Thymus (tissue), 14 donors: ENCODE data around the gene NOTUM. TPM values are rescaled to one million over a fixed set of nuclear protein-coding genes. Genes with fewer than 3 reads are reported as not detected.

Source experiments
- DNase-seq, 9 donors: peaks; one replicate each; pipeline ENCODE4 v3.0.0-alpha.2; 2013; ENCODE audit warnings: low spot score in 9 of 9, low read depth in 6 of 9, missing footprints in 1 of 9
- H3K27ac ChIP-seq, 2 donors: one replicate each; pipeline ENCODE4 v1.5.1; 2013; ENCODE audit warnings: control low read depth in 1 of 2, low read depth in 1 of 2, low read length in 1 of 2, mild to moderate bottlenecking in 1 of 2, moderate library complexity in 1 of 2
- H3K27me3 ChIP-seq, 2 donors: one replicate each; pipeline ENCODE4 v1.5.1; 2013; ENCODE audit warnings: low read length in 1 of 2; ENCODE audit not compliant: control insufficient read depth in 2 of 2, insufficient read depth in 1 of 2
- H3K36me3 ChIP-seq, 2 donors: one replicate each; pipeline ENCODE4 v1.5.1; 2013; ENCODE audit warnings: low read length in 1 of 2, mild to moderate bottlenecking in 1 of 2, moderate library complexity in 1 of 2; ENCODE audit not compliant: control insufficient read depth in 2 of 2, insufficient read depth in 2 of 2
- H3K4me1 ChIP-seq, 2 donors: one replicate each; pipeline ENCODE4 v1.5.1; 2013; ENCODE audit warnings: low read length in 2 of 2; ENCODE audit not compliant: control insufficient read depth in 2 of 2, insufficient read depth in 2 of 2
- H3K4me3 ChIP-seq, 2 donors: one replicate each; pipeline ENCODE4 v1.5.1; 2013; ENCODE audit warnings: low read length in 2 of 2, control low read depth in 1 of 2, mild to moderate bottlenecking in 1 of 2
- H3K9me3 ChIP-seq, 2 donors: one replicate each; pipeline ENCODE4 v1.5.1; 2013; ENCODE audit warnings: low read length in 1 of 2, mild to moderate bottlenecking in 1 of 2; ENCODE audit not compliant: control insufficient read depth in 2 of 2, insufficient read depth in 1 of 2
- WGBS: extraction: QIAGEN DNeasy Blood & Tissue Kit; methylation state at CpG from one replicate; pipeline ENCODE4 v1.1.7; 2013; 5-methylcytosine and 5-hydroxymethylcytosine counted together
- long read RNA-seq, 10 donors: transcript quantifications; one replicate each; lab custom pipeline, GENCODE V29; 2026
- polyA plus RNA-seq: library from polyadenylated mRNA; stranded (reverse); fragments of 200-250 nt; gene quantifications from one replicate; pipeline ENCODE4 v1.2.3, GENCODE V29; 2013
- total RNA-seq: library from RNA; stranded (reverse); fragments of 120-200 nt; gene quantifications from one replicate; pipeline ENCODE4 v1.2.4, GENCODE V29; 2013
- donor health status: healthy.

The NOTUM gene
- total RNA-seq (0.66 TPM), polyA plus RNA-seq (0.25 TPM)
- long read RNA-seq, donor 1: 0 reads
- long read RNA-seq, donor 2: 0 reads
- long read RNA-seq, donor 3: 0 reads
- long read RNA-seq, donor 4: 0 reads
- long read RNA-seq, donor 5: 0 reads
- long read RNA-seq, donor 6: 0 reads
- long read RNA-seq, donor 7: 0 reads
- long read RNA-seq, donor 8: 0 reads
- long read RNA-seq, donor 9: 0 reads
- long read RNA-seq, donor 10, partial matches to known transcripts: 0 of 1 reads
- long read RNA-seq, donor 10, other reads (novel, unspliced or antisense): 0 of 1 reads

GRCh38 chr17:81961087-81961511, at the start of gene NOTUM:
NOTUM (minus strand) TSS chr17:81961187; CDS start chr17:81960909, 278 bp downstream.
- peaks cover 68 to 91% of the 10 kb centered on the region in 2 donors for H3K27me3 ChIP-seq
- H3K4me1 ChIP-seq: peaks cover 11% of the 10 kb centered on the region in 2 donors
- H3K4me3 ChIP-seq: peak within 1 kb of the TSS in 1 of 2 donors; percentile 49
- H3K9me3 ChIP-seq: no peaks in the 10 kb centered on the region
- H3K27ac ChIP-seq: no peak within 1 kb of the TSS
- H3K36me3 ChIP-seq: no peaks in the 10 kb centered on the region
- under 1% methylated on average over 65 of the region's 65 CpGs for WGBS
- DNase-seq: no peak

GRCh38 chr17:82009413-82009812, 48.4 kb upstream of the NOTUM start:
- no peaks in the 10 kb centered on the region for H3K9me3 ChIP-seq
- H3K27ac ChIP-seq: no peak overlapping the region
- WGBS: 82% methylated on average over 15 of the region's 15 CpGs
- H3K36me3 ChIP-seq: peaks cover 0 to 7% of the 10 kb centered on the region in 2 donors
- peaks cover 0 to 27% of the 10 kb centered on the region in 2 donors for H3K4me1 ChIP-seq
- no peak for DNase-seq
- H3K4me3 ChIP-seq: no peak overlapping the region
- no peaks in the 10 kb centered on the region for H3K27me3 ChIP-seq

DNA sequence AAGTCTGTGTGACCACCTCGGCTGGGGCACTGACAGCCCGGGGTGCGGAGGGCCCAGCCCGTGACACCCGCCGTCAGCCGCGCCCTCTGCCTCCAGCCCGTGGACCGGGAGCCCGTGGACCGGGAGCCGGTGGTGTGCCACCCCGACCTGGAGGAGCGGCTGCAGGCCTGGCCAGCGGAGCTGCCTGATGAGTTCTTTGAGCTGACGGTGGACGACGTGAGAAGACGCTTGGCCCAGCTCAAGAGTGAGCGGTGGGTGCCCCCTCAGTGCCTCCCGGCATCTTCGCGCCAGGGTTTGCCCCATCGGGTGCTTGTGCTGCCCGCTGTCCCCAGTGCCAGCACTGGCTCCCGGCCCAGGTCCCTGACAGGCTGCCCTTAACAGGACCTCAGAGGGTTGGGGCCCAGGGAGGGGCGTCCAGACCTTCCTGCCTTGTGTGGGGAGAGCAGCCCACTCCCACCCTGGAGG, 48.0 kb upstream of the NOTUM start:
- DNase-seq: no peak
- Histone ChIP-seq H3K4me1 (peaks cover 0 to 31% of the 10 kb centered on the region in 2 donors), H3K9me3 (no peaks in the 10 kb centered on the region), H3K27ac (no peak overlapping the region), H3K27me3 (no peaks in the 10 kb centered on the region), H3K36me3 (peaks cover 0 to 7% of the 10 kb centered on the region in 2 donors), H3K4me3 (no peak overlapping the region)
- 95% methylated on average over 28 of the region's 28 CpGs for WGBS

GRCh38 chr17:82008258-82008940, 47.4 kb upstream of the NOTUM start:
- DNase-seq: no peak
- Histone ChIP-seq H3K4me1 (peaks cover 0 to 31% of the 10 kb centered on the region in 2 donors), H3K27me3 (no peaks in the 10 kb centered on the region), H3K36me3 (peaks cover 0 to 7% of the 10 kb centered on the region in 2 donors), H3K4me3 (no peak overlapping the region), H3K27ac (no peak overlapping the region), H3K9me3 (no peaks in the 10 kb centered on the region)
- WGBS: 97% methylated on average over 26 of the region's 26 CpGs

GRCh38 chr17:82007495-82008257, 46.7 kb upstream of the NOTUM start:
- no peak for DNase-seq
- H3K27me3 ChIP-seq: no peaks in the 10 kb centered on the region
- H3K36me3 ChIP-seq: peaks cover 0 to 7% of the 10 kb centered on the region in 2 donors
- H3K4me3 ChIP-seq: no peak overlapping the region
- H3K27ac ChIP-seq: no peak overlapping the region
- 97% methylated on average over 30 of the region's 30 CpGs for WGBS
- no peaks in the 10 kb centered on the region for H3K9me3 ChIP-seq
- H3K4me1 ChIP-seq: peaks cover 0 to 25% of the 10 kb centered on the region in 2 donors

DNA sequence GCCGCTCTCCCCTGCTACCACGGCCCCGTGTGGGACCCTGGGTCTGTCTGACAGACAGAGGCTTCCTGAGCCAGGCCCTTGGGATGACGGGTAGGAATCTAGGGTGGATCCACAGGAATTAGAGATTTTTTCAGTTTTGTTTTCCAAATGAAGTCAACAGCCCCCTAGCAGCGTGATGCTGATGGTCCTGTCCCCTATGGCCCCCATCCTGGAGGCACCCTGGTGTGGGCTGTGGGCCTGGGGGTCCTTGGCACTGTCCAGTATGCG, 46.2 kb upstream of the NOTUM start:
- Histone ChIP-seq H3K9me3 (no peaks in the 10 kb centered on the region), H3K27ac (no peak overlapping the region), H3K36me3 (peaks cover 0 to 7% of the 10 kb centered on the region in 2 donors), H3K4me1 (peaks cover 0 to 20% of the 10 kb centered on the region in 2 donors), H3K4me3 (no peak overlapping the region), H3K27me3 (no peaks in the 10 kb centered on the region)
- no peak for DNase-seq
- WGBS: 97% methylated on average over 6 of the region's 6 CpGs

- no peak overlapping the region for H3K4me3 ChIP-seq
- no peaks in the 10 kb centered on the region for H3K27me3 ChIP-seq
- H3K27ac ChIP-seq: no peak overlapping the region
- WGBS: 95% methylated on average over 24 of the region's 24 CpGs
- peaks cover 0 to 17% of the 10 kb centered on the region in 2 donors for H3K4me1 ChIP-seq
- no peak for DNase-seq
- H3K36me3 ChIP-seq: peaks cover 0 to 5% of the 10 kb centered on the region in 2 donors
- H3K9me3 ChIP-seq: no peaks in the 10 kb centered on the region
Observed at GRCh38 chr17:82006468-82007227, 45.7 kb upstream of the NOTUM start.

- 95% methylated on average over 30 of the region's 30 CpGs for WGBS
- H3K27me3 ChIP-seq: no peaks in the 10 kb centered on the region
Observed at GRCh38 chr17:82005701-82006348, 44.8 kb upstream of the NOTUM start.

More at GRCh38 chr17:82005701-82006348, 44.8 kb upstream of the NOTUM start:
- Histone ChIP-seq H3K9me3 (no peaks in the 10 kb centered on the region), H3K36me3 (peaks cover 0 to 4% of the 10 kb centered on the region in 2 donors), H3K4me3 (no peak overlapping the region), H3K27ac (no peak overlapping the region), H3K4me1 (peaks cover 0 to 16% of the 10 kb centered on the region in 2 donors)
- no peak for DNase-seq
